NCI-H226 (cell line): ENCODE measurements around the gene SOD3.

ENCODE experiments used
- DNase-seq: peaks from one replicate; pipeline ENCODE4 v3.0.0-alpha.2; 2015

The SOD3 gene

DNA sequence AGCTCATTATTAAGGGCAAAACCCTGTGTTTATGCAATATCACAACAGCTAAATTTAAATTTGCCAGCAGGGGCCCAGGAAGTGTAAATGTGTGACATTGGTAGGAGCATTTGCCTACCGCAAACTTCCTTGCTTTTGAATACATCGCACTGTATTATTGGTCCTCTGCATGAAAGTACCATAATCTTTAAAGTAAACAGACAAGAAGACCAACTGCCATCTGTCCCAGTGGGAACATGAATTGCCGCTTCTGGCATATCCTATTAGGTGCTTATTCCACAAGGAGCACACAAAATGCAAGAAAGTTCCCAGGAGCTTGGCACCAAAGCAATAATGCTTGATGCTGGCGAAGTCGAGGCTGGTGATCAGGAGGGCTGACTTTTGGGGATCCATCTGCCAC lies 51.3 kb downstream of the SOD3 start:
- no peak for DNase-seq

DNA sequence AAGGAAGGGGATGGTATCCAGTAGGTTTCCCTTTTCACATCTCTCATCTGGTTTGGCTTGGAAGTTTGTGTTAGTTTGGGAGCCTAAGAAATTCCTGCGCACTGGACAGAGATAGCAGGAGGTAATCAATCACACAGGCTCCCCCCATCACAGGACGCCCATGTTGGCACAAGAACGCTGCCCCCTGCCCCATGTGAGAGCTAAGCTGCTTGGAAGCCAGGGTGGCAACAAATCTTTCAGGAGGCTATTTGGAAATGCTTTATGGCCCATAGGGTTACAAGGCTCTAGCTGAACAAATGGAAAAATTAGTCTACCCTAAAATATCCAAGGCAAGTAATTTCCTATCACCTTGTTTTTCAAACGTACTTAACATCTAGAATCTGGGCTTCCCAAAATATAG lies 54.0 kb downstream of the SOD3 start:
- DNase-seq, result no peak

DNA sequence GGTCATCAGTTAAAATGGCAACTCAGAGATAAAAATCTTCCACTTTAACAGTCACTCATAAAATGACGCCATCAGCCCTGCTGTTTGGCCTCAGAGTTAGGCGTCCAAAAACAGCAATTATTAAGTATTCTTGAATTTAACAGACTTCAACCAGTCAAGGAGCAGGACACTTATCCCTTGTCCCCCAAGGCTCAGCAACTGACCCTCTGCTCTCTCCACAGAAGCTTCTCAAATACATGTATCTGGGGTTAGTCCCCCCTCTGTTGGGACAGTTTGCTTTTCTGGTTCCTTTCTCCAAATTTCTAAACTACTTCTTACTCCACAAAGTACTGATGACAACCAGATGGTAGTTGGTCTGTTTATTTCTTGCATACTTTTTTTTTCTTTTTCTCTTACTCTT lies 54.4 kb downstream of the SOD3 start:
- no peak for DNase-seq
